GM10248 (cell line): Measurements from ENCODE around the gene NEK2.

Source experiments
- CTCF ChIA-PET: fragments of 300-600 bp; sonication (Branson Sonifier 250); formaldehyde crosslinking; extraction: SDS; loops from one replicate; lab custom pipeline; 2021; ENCODE audit warnings: antibody characterized with exemption; lab: Yijun Ruan, JAX
- POLR2A ChIA-PET: fragments of 350-650 bp; sonication (Branson Sonifier 250); formaldehyde crosslinking; extraction: SDS; loops from one replicate; lab custom pipeline; 2020; ENCODE audit warnings: antibody characterized with exemption; lab: Yijun Ruan, JAX
- DNase-seq: peaks from one replicate; pipeline ENCODE4 v3.0.0; 2012; ENCODE audit errors: extremely low spot score
- CTCF ChIP-seq: IDR thresholded peaks from 2 replicates; pipeline ENCODE4 v1.5.1; 2012; ENCODE audit warnings: mild to moderate bottlenecking, low read depth; ENCODE audit errors: extremely low read depth, missing control alignments, control extremely low read depth

The NEK2 gene

GRCh38 chr1:211705467-211706091, 30.2 kb upstream of the NEK2 start:
- DNase-seq, result no peak
- ChIA-PET CTCF (interaction anchor here (1.0 kb wide), 1 partner anchor 329 kb away, joined by 4 read pairs; no protein-coding TSS in a partner anchor), POLR2A (no interaction called here)
- TF ChIP-seq CTCF, result no peak

GRCh38 chr1:211704543-211704942, 29.1 kb upstream of the NEK2 start:
- POLR2A ChIA-PET, result no interaction called here
- DNase-seq, result no peak
- CTCF ChIA-PET, result interaction anchor here (1.0 to 1.5 kb wide), 2 partner anchors 9 to 330 kb away, joined by 3 to 4 read pairs; no protein-coding TSS in a partner anchor
- no peak for TF ChIP-seq CTCF

GRCh38 chr1:211703812-211704537, 28.6 kb upstream of the NEK2 start:
- no peak for TF ChIP-seq CTCF
- no peak for DNase-seq
- ChIA-PET POLR2A (no interaction called here), CTCF (interaction anchor here (0.9 to 1.5 kb wide), 3 partner anchors 8 to 23 kb away, joined by 3 read pairs; no protein-coding TSS in a partner anchor)

GRCh38 chr1:211701733-211702132, 26.3 kb upstream of the NEK2 start:
- no peak for TF ChIP-seq CTCF
- ChIA-PET CTCF (interaction anchor here (0.9 to 1.9 kb wide), 3 partner anchors 21 to 334 kb away, joined by 3 to 7 read pairs (median 4); partner anchors contain the start of genes DTL and INTS7), POLR2A (no interaction called here)
- DNase-seq, result no peak

- TF ChIP-seq CTCF, result no peak
- POLR2A ChIA-PET, result no interaction called here
- DNase-seq, result no peak
- CTCF ChIA-PET, result interaction anchor here (0.7 to 10.6 kb wide), 64 partner anchors 8 to 910 kb away, joined by 3 to 114 read pairs (median 6); partner anchors contain the start of genes DTL, INTS7 and NEK2
Observed at GRCh38 chr1:211699059-211699458, 23.6 kb upstream of the NEK2 start.

GRCh38 chr1:211698161-211699026, 23.0 kb upstream of the NEK2 start:
- ChIA-PET POLR2A (no interaction called here), CTCF (interaction anchor here (0.7 to 10.6 kb wide), 91 partner anchors 7 to 911 kb away, joined by 3 to 114 read pairs (median 5); partner anchors contain the start of genes DTL, INTS7 and NEK2)
- peak; percentile 86 for DNase-seq

More at GRCh38 chr1:211698161-211699026, 23.0 kb upstream of the NEK2 start:
- TF ChIP-seq CTCF, result peak; percentile 99
